Osteocyte (in vitro differentiated cells): ENCODE measurements around the gene RSPH3. TPM values are rescaled to one million over a fixed set of nuclear protein-coding genes. Genes with fewer than 3 reads are reported as not detected.

ENCODE experiments used
- DNase-seq: peaks from one replicate; pipeline ENCODE4 v3.0.0; 2021; ENCODE audit warnings: mixed read lengths; ENCODE audit not compliant: unreplicated experiment; ENCODE audit errors: extremely low spot score
- H3K27ac Mint-ChIP-seq: one replicate; pipeline ENCODE4 v1.8.0; 2021; ENCODE audit warnings: mild to moderate bottlenecking, mixed read lengths; ENCODE audit not compliant: unreplicated experiment
- H3K27me3 Mint-ChIP-seq: one replicate; pipeline ENCODE4 v1.8.0; 2021; ENCODE audit warnings: mixed read lengths; ENCODE audit not compliant: unreplicated experiment
- H3K36me3 Mint-ChIP-seq: one replicate; pipeline ENCODE4 v1.8.0; 2021; ENCODE audit warnings: mixed read lengths; ENCODE audit not compliant: unreplicated experiment
- H3K4me1 Mint-ChIP-seq: one replicate; pipeline ENCODE4 v1.8.0; 2021; ENCODE audit warnings: mixed read lengths; ENCODE audit not compliant: unreplicated experiment
- H3K4me3 Mint-ChIP-seq: one replicate; pipeline ENCODE4 v1.8.0; 2021; ENCODE audit warnings: mild to moderate bottlenecking, moderate library complexity, mixed read lengths; ENCODE audit not compliant: unreplicated experiment
- H3K9me3 Mint-ChIP-seq: one replicate; pipeline ENCODE4 v1.8.0; 2021; ENCODE audit warnings: mixed read lengths; ENCODE audit not compliant: unreplicated experiment
- CTCF ChIP-seq: fragments of 200-600 bp; sonication (generic); IDR thresholded peaks from 2 replicates; pipeline ENCODE4 v1.5.0; 2021; ENCODE audit warnings: antibody characterized with exemption, mild to moderate bottlenecking, moderate library complexity
- total RNA-seq: library from RNA; stranded (reverse); gene quantifications from 2 replicates; pipeline ENCODE4 v1.2.1, GENCODE V29; 2021

The RSPH3 gene
- total RNA-seq, 1 donor from 2014 or later: 7.1 TPM

- no peak for TF ChIP-seq CTCF
- Mint-ChIP-seq H3K4me1 (peaks cover 7% of the 10 kb centered on the region), H3K4me3 (no peak overlapping the region), H3K27me3 (no peaks in the 10 kb centered on the region), H3K9me3 (no peaks in the 10 kb centered on the region), H3K36me3 (no peaks in the 10 kb centered on the region), H3K27ac (no peak overlapping the region)
- DNase-seq: no peak
Observed at GRCh38 chr6:159004592-159004991, 4.6 kb upstream of the RSPH3 start.

GRCh38 chr6:159002432-159003155 lies 2.6 kb upstream of the RSPH3 start:
- H3K4me3 Mint-ChIP-seq: no peak overlapping the region
- H3K36me3 Mint-ChIP-seq: no peaks in the 10 kb centered on the region
- H3K4me1 Mint-ChIP-seq: peaks cover 13% of the 10 kb centered on the region
- no peak for DNase-seq
- H3K27ac Mint-ChIP-seq: no peak overlapping the region
- no peaks in the 10 kb centered on the region for H3K9me3 Mint-ChIP-seq
- H3K27me3 Mint-ChIP-seq: no peaks in the 10 kb centered on the region
- TF ChIP-seq CTCF: no peak

GRCh38 chr6:158999154-158999665 lies 792 bp downstream of the RSPH3 start:
- Mint-ChIP-seq H3K27me3 (no peaks in the 10 kb centered on the region), H3K36me3 (peaks cover 2% of the 10 kb centered on the region), H3K27ac (peak overlapping the region; percentile 91), H3K4me3 (peak overlapping the region; percentile 99), H3K9me3 (no peaks in the 10 kb centered on the region), H3K4me1 (peaks cover 21% of the 10 kb centered on the region)
- peak; percentile 85 for DNase-seq
- no peak for TF ChIP-seq CTCF

GRCh38 chr6:158996856-158997255 lies 3.1 kb downstream of the RSPH3 start:
- H3K4me3 Mint-ChIP-seq: no peak overlapping the region
- peaks cover 13% of the 10 kb centered on the region for H3K36me3 Mint-ChIP-seq
- no peaks in the 10 kb centered on the region for H3K27me3 Mint-ChIP-seq
- H3K9me3 Mint-ChIP-seq: no peaks in the 10 kb centered on the region
- TF ChIP-seq CTCF: no peak
- H3K27ac Mint-ChIP-seq: no peak overlapping the region
- H3K4me1 Mint-ChIP-seq: peaks cover 21% of the 10 kb centered on the region
- no peak for DNase-seq

- H3K27me3 Mint-ChIP-seq: no peaks in the 10 kb centered on the region
- H3K4me1 Mint-ChIP-seq: peaks cover 10% of the 10 kb centered on the region
- peaks cover 26% of the 10 kb centered on the region for H3K36me3 Mint-ChIP-seq
- no peak overlapping the region for H3K27ac Mint-ChIP-seq
- peaks cover 9% of the 10 kb centered on the region for H3K9me3 Mint-ChIP-seq
- no peak for TF ChIP-seq CTCF
- H3K4me3 Mint-ChIP-seq: no peak overlapping the region
- DNase-seq: no peak
Observed at GRCh38 chr6:158993639-158994038, 6.4 kb downstream of the RSPH3 start.
